Mucosa of stomach (tissue), 1 donor: ENCODE data around the gene DOCK11.
A peak's percentile ranks its signal among the peaks of the same experiment; 100 is the strongest.
"Not testable (repeated sequence)": the region's sequence is repeated elsewhere in the genome, so short reads cannot be mapped to it uniquely, and the experiment has no call there.

Experiments used
- H3K27me3 ChIP-seq: one replicate; pipeline ENCODE4 v1.7.0; 2013; ENCODE audit warnings: mild to moderate bottlenecking, low read length; ENCODE audit not compliant: control insufficient read depth, insufficient read depth
- H3K36me3 ChIP-seq: one replicate; pipeline ENCODE4 v1.7.0; 2013; ENCODE audit warnings: low read length; ENCODE audit not compliant: control insufficient read depth, insufficient read depth
- H3K4me1 ChIP-seq: one replicate; pipeline ENCODE4 v1.7.0; 2013; ENCODE audit warnings: mild to moderate bottlenecking, low read length; ENCODE audit not compliant: control insufficient read depth, insufficient read depth
- H3K4me3 ChIP-seq: one replicate; pipeline ENCODE4 v1.7.0; 2013; ENCODE audit warnings: low read length
- H3K9ac ChIP-seq: one replicate; pipeline ENCODE4 v1.7.0; 2013; ENCODE audit warnings: mild to moderate bottlenecking, low read length, moderate library complexity
- H3K9me3 ChIP-seq: one replicate; pipeline ENCODE4 v1.7.0; 2013; ENCODE audit warnings: mild to moderate bottlenecking, low read length, moderate library complexity; ENCODE audit not compliant: control insufficient read depth
- donor health status: Pancreatic carcinoma.

The DOCK11 gene

DNA sequence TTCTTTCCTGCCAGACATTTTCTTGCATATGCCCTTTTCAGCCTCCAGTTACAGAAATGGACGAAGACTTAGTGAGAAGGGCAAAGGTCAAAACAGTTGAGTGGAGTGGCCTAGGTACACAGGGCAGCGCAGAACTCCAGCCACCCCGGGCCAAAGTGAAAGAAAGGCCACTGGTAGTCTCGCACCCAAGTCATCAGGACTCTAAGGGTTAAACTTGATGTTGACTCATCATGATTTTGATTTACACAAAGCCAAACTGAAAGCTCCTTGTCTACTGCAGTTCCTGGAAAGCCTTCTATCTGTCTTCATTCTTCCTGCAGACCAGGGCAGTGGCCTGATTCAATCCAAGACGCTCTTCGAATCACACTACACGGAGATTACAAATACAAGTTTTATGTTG is 229.2 kb downstream of the DOCK11 start:
- Histone ChIP-seq H3K27me3 (no peaks in the 10 kb centered on the region), H3K4me3 (no peak overlapping the region), H3K9me3 (no peaks in the 10 kb centered on the region), H3K4me1 (peaks cover 25% of the 10 kb centered on the region), H3K36me3 (no peaks in the 10 kb centered on the region), H3K9ac (no peak overlapping the region)

DNA sequence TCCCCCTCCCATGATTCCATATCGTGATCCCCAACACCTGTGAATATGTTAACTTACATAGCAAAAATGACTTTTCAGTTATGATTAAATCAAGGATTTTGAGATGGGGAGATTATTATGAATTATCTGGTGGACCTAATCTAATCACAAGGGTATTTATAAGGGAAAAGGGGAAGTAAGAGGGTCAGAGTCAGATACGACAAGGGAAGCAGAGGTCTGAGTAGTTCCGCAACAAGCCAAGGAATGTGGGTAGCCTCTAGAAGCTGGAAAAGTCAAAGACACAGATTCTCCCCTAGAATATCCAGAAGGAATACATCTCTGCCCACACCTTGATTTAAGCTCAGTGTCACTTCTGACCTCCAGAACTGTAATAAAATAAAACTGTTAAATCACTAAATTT is 230.8 kb downstream of the DOCK11 start:
- Histone ChIP-seq H3K9ac (peak overlapping the region; percentile 79), H3K36me3 (no peaks in the 10 kb centered on the region), H3K4me1 (peaks cover 32% of the 10 kb centered on the region), H3K4me3 (peak overlapping the region; percentile 7), H3K9me3 (no peaks in the 10 kb centered on the region), H3K27me3 (no peaks in the 10 kb centered on the region)

DNA sequence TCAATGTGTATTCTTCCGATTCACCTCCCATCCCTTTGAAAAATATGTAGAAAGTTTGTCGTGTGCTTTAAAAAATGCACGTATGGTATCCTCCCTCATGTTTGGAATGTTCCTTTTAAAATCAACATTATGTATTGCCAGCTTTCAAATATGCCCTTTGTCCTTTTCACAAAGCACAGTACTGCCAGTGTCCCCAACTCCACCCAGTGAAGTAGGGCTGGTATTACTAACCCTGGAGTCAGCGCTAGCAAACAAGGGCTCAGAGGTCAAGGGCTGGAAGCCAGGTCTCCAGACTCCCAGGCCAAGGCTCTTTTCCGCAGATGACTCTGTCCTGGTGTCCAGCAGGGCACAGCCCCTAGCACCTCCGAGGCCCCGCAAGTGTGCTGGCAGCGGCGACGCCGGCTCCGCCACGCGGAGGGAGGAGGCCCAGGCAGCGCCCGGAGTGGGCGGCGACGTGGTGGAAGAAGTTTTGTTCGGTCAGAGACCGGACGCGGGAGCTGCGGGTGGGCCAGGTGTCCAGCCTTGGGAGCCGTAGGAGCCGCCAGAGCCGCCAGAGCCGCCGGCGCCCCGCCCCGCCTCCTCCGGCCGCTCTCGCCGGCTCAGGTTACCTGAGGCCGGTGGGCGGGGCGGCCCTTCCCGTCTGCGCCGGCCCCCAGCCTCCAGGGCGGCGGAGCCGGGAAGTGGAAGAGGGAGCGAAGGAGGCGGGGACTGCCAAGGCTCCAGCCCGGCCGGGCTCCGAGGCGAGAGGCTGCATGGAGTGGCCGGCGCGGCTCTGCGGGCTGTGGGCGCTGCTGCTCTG is 231.5 kb downstream of the DOCK11 start, which contains the start of gene IL13RA1:
IL13RA1 (plus strand) TSS at position 720 of the 799 bp plus-strand sequence; CDS start at position 753, 33 bp downstream.
- Histone ChIP-seq H3K36me3 (no peaks in the 10 kb centered on the region), H3K9me3 (no peaks in the 10 kb centered on the region), H3K4me3 (peak within 1 kb of the TSS; percentile 14), H3K4me1 (peaks cover 32% of the 10 kb centered on the region), H3K9ac (peak within 1 kb of the TSS; percentile 79), H3K27me3 (no peaks in the 10 kb centered on the region)

DNA sequence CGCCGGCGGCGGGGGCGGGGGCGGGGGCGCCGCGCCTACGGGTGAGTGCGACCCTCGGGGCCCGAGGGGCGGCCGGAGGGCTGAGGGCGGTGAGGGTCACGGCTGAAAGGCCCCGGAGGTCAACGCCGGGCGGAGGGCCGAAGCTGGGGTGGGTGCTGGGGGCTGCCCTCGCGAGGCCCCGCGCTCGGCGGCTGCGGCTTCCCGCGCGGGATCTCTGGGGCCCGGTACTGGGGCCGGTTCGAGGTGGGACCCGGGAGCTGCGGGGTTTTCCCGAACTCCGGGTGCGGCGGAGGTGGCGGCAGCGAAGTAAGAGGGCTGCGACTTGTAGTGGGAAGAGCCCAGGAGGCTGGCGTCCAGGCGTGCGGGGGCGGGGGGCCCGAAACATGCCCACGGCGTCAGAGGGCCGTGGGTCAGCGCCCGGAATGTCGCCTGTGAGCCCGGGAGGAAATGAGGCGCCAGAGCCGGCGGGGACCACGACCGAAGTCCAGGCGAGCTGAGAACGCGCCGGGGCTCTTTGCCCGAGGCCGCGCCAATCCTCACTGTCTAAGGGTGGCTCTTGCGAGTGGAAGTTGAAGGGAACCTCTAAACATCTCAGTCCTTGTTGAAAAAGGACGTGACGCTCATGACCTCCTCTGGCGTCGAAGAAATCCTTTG is 232.2 kb downstream of the DOCK11 start:
- H3K9me3 ChIP-seq: no peaks in the 10 kb centered on the region
- peaks cover 32% of the 10 kb centered on the region for H3K4me1 ChIP-seq
- H3K27me3 ChIP-seq: no peaks in the 10 kb centered on the region
- no peak overlapping the region for H3K4me3 ChIP-seq
- H3K9ac ChIP-seq: peak overlapping the region; percentile 79
- H3K36me3 ChIP-seq: no peaks in the 10 kb centered on the region

DNA sequence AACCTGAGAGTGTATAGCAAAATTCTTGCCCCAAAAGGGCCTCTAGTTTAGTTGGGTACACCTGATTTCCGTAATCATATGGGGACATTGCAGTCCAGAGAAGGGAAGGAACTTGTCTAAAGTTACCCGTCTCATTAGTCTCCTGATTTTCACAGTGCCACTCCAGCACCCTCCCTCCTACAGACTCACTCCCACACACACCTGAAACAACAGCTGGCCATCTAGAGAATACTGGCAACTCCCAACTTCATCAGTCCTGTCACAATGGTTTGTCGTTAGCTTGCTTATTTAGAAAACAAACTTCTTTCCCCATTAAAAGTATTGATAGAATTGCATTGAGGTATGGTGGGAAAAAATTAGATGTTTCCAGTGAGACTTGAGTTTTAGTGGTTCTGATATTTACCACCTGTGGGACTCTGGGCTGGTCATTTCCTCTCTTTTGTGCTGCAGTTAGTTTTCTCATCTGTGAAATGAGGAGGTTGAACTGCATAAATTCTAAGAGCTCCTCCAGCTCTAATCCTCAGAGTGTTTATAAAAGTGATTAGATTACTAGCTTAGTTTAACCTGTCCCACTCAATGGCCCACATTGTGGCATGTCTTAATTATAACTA is 233.5 kb downstream of the DOCK11 start:
- no peaks in the 10 kb centered on the region for H3K36me3 ChIP-seq
- H3K9ac ChIP-seq: peak overlapping the region; percentile 79
- peaks cover 23% of the 10 kb centered on the region for H3K4me1 ChIP-seq
- no peaks in the 10 kb centered on the region for H3K27me3 ChIP-seq
- no peaks in the 10 kb centered on the region for H3K9me3 ChIP-seq
- peak overlapping the region; percentile 14 for H3K4me3 ChIP-seq

DNA sequence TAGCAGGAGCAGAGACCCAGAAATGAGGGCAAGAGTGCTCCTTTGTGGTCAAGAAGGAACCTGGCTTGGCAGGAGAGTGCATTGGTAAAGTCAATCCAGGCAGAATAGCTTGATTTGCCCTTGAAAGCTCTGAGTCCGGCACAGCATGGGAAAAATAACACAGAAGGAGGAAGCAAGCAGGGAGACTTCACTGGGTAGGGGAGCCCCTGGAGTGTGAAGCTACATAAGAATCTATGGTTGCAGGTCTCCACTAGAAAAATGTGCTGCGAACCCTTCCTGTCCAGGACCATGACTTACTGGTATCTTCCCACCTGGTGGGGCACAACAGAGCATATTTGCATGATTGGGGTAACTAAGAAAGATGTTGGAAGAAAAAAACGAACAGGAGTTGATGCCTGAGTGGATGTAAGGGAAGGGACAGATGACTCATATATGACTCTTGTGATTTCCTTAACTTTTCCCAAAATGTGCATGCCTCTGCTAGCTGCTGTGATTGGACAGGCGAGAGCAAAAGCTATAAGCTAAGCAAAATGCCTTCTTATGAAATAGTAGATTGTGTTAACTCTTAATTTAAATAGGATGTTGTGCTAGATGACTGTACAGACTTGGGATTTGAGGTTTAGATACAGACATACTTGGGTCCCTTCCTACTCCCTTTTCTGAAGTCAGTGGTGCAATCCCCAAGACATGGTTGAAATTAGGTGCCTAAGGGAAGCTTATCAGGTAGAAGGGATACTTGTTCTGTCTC is 235.1 kb downstream of the DOCK11 start:
- Histone ChIP-seq H3K9ac (no peak overlapping the region), H3K27me3 (no peaks in the 10 kb centered on the region), H3K4me1 (peaks cover 16% of the 10 kb centered on the region), H3K36me3 (no peaks in the 10 kb centered on the region), H3K4me3 (no peak overlapping the region), H3K9me3 (no peaks in the 10 kb centered on the region)

DNA sequence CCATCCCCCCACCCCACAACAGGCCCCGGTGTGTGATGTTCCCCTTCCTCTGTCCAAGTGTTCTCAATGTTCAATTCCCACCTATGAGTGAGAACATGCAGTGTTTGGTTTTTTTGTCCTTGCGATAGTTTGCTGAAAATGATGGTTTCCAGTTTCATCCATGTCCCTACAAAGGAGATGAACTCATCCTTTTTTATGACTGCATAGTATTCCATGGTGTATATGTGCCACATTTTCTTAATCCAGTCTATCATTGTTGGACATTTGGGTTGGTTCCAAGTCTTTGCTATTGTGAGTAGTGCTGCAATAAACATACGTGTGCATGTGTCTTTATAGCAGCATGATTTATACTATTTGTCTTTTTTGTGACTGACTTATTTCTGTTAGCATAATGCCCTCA is 236.9 kb downstream of the DOCK11 start:
- not testable (repeated sequence) for H3K4me3 ChIP-seq, H3K4me1 ChIP-seq, H3K27me3 ChIP-seq, H3K9ac ChIP-seq, H3K9me3 ChIP-seq, H3K36me3 ChIP-seq

DNA sequence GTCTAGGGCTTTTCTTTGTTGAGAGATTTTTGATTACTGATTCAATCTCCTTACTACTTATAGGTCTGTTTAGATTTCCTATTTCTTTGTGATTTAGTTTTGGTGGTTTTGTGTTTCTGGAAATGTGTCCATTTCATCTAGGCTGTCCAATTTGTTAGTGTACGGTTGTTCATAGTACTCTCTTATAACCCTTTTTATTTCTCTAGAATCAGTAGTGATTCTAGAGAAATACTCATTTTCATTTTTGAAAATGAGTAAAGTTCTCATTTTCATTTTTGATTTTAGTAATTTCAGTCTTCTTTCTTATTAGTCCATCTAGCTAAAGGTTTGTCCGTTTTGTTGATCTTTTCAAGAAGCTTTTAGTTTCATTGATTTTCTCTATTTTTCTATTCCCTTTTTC is 239.3 kb downstream of the DOCK11 start:
- Histone ChIP-seq H3K36me3 (no peaks in the 10 kb centered on the region), H3K27me3 (no peaks in the 10 kb centered on the region), H3K4me1 (peaks cover 6% of the 10 kb centered on the region), H3K9me3 (no peaks in the 10 kb centered on the region), H3K9ac (no peak overlapping the region), H3K4me3 (no peak overlapping the region)
